NCI-H146 (cell line): ENCODE data around the gene ASPRV1.
"Not testable (repeated sequence)": the region's sequence is repeated elsewhere in the genome, so short reads cannot be mapped to it uniquely, and the experiment has no call there.

Experiments
- DNase-seq: peaks from one replicate; lab custom pipeline; 2025; lab: John Stamatoyannopoulos, UW

Gene ASPRV1

DNA sequence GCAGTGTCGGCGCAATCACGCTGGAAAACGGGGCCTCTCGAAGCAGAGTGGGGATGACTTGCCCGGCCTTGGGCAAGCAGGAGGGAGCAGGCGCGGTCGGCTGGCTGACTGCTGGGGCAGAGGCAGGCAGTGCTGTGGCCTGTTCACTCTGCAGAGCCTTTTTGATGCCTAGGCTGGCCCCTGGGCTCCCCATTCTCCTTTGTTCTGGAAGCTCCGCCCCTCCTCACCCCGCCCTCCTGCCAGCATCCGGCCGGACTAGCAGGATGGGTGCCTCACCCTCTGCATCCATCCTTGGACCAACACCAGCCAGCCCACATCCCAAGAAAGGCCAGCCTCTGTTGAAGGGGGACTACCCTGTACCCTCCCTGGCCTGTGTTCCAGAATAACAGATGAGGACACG is at the start of gene ASPRV1:
Gene ASPRV1, minus strand, starts transcription at position 136 of the 400 bp plus-strand sequence. CDS start 195 bp downstream, outside the sequence.
- DNase-seq, result no peak

DNA sequence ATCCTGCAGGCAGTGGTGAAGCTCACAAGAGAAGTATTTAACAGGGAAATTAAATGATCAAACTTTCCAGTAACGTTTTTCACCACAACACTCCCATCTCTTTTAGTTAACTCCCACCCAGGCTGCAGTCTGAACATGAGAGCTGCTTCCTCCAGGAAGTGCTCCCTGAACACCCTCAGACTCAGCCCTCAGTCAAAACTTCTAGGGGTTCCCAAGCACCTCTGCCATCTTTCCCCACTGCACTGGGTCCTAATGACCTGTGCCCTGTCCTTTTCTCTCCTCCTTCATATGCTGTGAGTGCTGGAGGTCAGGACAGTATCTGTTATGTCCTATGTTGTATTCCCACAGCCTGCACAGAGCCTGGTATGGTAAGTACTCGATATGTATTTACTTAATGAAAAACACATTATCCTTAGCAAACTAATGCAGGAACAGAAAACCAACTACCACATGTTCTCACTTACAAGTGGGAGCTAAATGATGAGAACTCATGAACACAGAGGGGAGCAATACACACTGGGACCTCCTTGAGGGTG is 49.2 kb upstream of the ASPRV1 start:
- no peak for DNase-seq

DNA sequence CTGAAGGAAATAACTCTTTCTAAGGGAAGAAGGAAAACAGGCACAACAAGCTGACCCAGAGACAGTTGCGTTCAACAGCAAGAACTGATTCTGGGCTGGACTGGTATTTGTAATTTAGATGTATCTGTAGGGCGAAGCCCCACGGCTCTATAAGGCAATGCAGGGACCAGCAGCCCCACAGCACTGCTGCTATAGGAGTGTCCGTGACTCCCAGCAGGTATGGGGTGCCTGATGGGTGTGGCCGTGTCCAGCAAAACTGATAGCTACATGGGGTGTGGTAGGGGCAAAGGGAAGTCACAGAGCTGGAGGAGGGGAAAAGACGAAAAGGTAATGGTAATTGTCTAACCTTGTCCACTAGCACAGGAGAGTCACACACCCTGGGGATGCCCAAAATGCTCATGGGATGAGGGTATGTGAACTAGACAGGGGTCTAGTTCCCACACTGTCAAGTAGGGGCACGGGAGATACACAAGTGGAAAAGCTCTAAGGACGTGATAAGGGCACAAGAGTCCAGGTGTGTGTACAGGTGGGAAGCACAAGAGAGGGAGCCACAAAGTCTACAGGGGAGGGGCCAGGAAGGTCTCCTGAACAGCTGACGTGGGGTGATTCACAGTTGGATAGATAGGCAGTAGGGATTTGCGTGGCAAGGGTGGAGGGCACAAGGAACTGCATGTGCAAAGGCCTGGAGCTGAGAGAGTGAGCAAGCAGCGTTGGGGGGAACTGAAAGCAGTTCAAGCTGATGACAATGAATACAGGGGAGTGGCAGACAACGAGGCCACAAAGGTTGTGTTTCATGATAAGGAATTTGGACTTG is 48.5 kb upstream of the ASPRV1 start:
- no peak for DNase-seq

DNA sequence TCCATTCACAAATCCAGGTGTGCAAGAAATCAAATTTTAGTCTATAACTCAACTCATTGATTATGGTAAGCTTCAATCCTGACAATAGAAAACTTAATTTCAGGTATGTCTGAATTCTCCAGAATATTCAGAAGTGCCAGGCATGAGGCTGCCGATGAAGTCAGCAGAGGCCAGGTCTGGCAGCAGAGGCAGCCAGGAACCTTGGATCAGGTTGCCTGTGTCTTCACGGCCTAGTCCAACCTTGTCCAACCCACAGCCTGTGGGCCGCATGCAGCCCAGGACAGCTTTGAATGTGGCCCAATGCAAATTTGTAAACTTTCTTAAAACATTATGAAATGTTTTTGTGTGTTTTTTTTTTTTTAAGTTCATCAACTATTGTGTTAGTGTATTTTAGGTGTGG is 46.9 kb upstream of the ASPRV1 start:
- no peak for DNase-seq

DNA sequence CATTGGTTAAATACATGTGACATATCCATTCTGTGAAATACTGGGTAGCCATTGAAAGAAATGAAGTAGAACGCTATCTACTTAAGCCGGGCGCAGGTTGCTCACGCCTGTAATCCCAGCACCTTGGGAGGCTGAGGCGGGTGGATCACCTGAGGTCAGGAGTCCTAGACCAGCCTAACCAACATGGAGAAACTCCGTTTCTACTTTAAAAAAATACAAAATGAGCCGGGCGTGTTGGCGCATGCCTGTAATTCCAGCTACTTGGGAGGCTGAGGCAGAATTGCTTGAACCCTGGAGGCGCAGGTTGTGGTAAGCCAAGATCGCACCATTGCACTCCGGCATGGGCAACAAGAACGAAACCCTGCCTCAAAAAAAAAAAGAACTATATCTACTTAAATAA is 45.7 kb upstream of the ASPRV1 start:
- DNase-seq, result no peak

DNA sequence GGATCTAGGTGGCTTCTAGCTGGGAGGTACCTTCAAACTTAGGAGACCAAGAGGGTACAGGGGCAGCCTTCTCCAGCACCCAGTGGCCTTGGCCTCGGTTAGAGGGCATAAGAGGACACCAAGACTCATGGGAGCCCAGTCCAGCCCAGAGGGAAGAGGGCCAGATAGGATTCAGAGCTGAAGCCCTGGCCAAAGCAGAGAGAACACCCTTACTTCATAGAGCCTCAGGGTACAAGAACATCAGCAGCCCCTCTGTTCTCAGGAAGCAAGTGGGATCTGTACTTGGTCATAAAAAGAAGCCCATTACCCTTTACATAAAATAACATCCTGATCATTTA is 45.0 kb upstream of the ASPRV1 start:
- DNase-seq, result no peak

DNA sequence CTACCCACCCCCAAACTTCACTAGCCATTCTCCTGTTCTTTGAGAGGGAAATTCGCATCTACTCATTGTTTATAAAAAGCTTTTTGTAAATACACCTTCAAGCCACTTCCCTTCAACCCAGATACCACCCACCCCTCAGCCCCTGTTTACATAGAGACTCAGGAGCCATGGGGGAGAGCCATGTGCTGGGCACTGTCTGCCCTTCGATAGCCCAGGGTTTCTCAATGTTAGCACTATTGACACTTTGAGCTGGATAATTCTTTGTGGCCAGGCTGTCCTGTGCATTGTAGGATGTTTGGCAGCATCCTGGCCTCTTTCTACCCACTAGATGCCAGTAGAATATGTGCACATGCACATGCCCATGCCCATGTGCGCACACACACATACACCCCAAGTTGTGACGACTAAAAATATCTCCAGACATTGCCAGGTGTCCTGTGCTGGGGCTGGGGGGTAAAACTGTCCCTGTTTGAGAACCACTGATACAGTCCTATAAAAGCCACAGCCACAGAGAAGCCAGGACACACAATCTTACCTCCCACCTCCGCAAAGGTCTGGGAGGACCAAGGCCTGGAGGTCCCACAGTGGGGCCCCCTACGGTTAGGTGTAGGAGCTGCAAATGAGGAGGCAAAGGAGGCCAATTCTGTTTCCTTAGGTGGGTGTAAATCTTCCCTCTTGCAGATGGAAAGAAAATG is 44.5 kb upstream of the ASPRV1 start:
- no peak for DNase-seq

DNA sequence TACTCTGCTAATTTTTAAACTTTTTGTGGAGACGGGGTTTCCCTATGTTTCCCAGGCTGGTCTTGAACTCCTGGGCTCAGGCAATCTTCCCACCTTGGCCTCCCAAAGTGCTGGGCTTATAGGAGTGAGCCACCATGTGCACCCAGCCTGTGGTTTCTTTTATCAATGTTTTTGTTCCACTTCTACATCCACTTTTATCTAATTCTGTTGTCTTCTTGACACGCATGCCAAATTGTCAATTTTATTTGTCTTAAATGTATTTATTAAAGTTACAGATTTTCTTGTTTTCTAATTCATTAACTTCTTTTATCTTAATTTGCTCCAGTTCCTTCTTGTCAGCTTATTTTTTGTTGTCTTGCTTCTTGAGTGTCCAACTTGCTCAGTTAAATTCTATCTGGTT is 43.8 kb upstream of the ASPRV1 start:
- DNase-seq, result no peak

DNA sequence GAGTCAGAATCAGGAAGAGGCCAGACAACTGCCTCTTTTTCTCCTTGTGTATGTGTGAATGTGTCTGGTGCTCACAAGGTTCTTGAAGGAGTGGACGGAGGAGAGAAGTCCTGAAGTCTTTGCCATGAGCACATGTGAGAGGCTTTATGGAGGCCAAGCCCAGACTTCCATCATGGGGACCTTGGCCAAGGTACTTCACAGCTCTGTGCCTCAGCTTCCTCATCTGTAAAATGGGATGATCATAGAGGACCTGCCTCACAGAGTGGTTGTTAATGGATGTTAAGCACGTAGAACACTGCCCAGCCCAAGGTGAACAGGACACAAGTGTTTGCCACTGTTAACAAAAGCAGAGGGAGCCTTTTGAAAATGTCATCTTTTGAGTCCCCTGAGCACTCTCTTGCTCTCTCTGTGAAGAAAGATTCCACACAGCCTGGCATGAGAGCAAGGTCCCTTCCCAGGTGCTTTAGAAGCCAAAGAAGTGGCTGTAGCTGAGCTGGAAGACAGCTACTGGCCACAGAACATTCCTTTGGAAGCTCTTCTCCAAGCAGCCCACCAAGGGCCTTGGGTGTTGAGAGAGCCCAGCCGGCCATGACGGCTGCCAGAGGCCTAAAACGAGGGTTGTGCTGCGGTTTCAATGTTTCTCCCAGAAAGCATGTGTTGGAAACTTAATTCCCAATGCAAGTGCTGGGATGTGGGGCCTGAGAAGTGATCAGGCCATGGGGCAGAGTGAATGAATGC is 41.8 kb upstream of the ASPRV1 start:
- DNase-seq, result no peak

DNA sequence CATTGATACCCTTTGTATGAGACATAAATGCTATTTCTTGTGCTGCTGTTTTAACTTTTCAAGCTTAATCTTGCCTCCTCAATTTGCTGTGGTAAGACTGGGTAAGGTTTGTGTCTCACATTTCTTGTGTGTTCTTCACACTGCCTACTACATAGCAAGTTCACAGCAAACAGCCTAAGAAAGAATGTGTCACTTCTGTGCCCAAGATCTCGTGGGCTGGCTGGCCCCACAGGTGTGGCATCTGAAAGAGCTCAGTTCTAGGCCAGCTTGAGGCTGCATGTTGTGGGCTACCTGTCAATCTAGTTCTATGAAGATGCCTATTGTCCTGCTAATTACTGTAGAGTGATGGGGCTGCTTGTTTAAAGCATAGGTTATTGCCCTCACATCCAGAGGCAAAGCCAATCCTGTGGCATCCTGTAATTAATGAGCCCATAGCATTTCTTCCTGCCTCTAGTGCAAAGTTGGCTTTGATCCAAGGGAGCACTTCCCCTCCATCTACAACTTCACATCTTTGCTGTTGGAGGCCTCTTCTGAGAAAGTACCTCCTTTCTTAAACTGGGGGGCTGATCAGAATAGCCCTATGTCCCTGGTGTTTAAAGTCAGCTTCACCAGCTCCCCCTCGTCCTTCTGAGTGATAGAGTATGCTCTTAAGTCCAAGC is 40.9 kb upstream of the ASPRV1 start:
- no peak for DNase-seq

DNA sequence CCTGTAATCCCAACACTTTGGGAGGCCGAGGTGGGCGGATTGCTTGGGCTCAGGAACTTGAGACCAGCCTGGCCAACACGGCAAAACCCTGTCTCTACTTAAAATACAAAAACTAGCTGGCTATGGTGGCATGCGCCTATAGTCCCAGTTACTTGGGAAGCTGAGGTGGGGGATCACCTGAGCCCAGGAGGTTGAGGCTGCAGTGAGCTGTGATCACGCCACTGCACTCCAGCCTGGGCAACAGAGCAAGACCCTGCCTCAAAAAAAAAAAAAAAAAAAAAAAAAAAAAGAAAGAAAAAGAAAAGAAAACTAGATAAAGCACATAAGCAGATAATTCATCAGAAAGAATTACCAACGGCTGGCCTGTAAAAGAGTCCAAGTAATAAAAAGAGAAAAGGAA is 39.1 kb upstream of the ASPRV1 start:
- DNase-seq, result not testable (repeated sequence)

DNA sequence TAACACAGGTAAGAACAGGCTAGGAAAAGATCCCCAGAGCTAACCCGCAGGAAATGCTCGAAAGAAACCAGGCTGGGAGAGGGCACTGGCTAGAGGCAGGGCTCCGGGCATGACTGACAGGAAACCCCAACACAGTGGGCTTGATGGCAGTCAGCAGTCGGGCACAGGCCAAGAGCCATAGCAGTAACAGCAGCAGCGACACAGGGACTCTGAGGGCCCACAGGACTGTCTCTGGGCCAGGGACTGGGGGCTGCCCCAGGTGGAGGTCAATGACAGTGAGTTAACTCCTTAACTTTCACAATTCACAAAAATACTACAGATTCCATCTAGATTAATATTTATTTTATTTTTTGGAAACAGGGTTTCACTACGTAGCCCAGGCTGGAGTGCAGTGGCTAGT is 37.3 kb upstream of the ASPRV1 start:
- DNase-seq, result no peak

DNA sequence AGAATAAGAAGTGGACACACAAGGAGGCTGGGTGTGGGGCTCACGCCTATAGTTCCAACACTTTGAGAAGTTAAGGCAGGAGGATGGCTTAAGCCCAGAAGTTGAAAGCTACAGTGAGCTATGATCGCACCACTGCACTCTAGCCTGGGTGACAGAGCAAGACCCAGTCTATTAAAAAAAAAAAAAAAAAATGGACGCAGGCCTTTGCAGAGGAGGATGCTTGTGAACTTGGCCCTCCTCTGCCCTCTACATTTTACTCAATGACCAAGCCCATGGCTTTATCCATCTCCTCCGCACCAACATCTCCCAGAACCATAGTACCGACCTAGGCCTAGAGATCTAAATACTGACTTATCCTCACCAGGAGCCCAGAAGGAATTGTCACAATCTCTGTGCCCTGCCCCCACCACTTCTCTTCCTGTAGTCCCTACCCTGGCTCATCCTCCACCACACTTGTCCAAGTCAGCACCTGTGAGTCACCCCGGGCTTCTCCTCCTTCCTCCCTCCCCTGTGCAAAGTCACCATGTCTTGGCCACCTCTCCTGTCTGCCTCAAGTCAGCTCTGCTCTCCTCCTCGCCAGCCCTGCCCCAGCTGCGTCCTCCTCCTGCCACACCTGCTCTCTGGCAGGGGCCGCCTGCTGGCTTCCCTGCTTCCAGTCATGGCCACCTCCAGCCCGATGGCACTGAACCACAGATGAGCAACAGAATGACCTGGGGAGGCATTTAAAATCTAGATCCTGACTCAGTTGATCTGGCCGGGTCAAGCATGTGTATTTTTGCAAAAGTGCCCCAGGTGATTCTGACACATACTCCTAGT is 35.8 kb upstream of the ASPRV1 start:
- DNase-seq, result no peak

DNA sequence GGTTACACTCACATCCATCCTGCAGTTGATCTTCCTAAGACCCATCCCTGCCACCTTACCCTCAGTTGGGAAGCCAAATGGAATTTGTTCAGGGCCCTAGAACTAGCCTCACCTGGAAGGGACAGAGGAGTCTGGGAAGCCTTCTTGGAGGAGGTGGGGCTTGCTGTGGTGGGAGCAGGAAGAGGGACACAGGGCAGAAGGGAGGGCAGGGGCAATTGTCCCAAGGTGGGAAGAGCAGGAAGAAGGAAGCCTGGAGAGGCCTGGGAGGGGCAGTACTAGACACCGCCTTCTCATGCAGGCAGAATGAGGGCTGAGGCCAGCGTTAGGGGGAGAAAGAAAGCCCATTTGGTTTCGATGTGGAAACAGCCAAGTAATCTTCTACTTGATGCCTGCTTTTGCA is 34.1 kb upstream of the ASPRV1 start:
- DNase-seq, result no peak

DNA sequence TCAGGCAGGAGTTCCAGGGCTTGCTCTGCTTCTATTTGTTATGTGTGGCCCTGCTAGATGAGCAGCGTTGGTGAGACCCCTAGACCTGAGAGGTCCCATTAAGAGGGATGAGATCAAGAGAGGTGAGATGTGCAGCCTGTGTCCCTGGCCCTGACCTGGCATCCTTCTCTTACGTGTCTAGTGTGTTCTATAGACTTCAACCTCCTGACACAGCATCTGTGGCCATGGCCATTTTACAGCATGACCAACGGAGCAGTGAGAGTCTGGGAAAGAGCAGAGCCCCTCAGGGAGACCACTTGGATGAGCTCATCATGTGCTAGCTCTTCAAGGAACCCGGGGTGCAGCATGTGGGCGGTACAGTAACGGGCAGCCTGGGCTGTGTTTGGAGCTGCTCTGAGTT is 32.7 kb upstream of the ASPRV1 start:
- no peak for DNase-seq

DNA sequence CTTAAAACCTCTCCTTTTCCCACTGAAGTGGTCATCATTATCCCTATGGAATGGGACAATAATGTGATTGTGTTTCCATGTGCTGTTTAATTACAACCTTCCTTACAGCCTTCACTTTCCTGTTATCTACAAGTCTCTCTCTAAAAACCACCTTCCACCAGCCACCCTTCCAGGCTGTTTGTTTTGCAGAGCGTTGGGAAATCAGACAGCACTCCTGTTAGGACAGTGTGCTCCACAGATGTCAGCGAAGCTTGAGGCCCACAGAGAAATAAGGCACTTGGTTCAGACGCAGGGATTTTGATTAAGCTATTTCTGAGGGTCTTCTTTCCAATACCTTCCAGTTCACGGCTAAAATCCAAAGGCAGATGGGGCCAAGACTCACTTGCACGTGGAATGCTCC is 32.3 kb upstream of the ASPRV1 start:
- DNase-seq, result no peak

DNA sequence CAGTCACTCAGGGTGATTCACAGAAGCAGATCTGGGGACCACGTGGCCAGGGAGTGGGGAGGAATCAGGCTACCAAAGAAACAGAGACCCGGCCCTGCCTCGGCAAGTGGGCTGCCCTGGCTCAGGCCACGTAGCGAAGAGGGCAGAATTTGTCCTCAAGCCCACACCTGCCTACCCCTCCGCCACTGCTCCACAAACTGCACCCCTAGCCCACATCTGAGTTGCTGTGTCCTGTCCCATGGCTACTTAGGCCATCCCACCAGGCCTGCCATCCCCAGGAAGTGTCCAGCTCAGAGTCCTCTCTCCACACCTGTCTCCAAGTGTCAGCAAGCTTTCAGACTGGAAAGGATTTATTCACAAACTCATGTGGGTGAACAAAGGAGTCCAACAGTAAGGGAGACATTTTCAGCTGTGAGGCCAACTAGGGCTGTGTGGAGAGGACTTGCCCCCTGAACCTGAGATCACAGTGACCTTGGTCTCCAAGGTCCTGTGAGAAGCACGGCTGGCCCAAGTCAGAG is 31.7 kb upstream of the ASPRV1 start:
- no peak for DNase-seq

DNA sequence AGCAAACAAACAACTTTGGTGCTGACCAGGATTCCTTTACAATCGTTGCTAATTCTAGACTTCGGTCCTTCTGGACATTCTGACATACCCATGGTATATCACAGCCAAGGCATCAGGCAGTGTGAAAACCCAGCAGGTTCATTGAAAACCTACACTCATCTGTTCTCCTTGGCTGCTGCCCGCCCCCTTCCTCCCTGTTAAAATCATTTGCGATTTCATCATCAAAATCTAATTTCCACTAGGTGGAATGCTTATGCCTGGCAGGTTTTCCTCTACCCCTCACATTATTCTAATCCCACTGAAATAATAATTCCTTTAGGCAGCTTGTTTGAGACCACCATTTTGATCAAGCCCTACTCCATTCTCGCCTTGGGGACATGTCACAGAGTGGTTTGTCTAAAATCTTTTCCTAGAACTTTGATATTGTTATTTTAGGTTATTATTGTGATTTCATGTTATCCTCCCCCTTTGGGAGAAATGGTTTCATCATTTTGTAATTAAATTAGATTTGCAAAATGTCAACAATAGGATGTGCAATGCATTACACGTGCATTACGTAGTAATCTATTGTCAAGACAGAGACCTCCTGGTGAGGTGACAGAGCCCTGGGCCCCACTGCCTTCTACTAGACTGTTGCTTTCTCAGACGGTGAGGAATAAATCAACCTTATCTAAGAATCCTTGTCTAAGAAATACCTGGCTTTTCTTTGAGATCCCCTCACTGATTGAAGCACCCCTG is 31.0 kb upstream of the ASPRV1 start:
- DNase-seq, result no peak

DNA sequence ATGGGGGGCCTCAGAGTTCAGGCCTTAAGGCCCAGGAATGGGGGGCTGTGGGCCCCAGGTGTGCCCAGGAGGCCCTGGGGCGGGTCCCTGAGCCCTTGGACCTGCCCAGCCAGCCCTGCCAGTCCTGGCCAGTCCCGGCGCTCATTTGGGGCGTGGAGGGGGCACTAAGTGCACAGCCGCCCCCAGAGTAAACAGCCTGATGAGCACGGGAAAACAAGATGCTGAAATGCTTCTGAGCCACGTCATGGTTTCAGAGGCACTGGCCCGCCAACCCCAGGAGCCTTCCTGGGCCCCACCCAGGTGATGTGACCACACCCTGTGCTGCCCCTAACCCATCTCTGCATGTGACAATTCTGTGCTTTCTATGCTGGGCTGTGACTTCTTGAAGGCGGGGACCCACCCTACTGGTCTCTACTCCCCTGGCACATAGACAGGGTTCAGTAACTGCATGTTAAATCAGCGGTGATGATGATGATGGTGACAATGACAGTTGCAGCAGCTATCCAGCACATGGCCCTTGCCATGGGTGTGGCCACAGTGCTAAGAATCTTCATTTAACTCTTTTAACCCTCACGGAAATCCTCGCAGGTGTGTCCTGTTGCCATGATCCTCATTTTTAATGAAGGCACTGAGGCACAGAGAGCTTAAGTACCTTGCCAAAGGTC is 28.1 kb upstream of the ASPRV1 start:
- no peak for DNase-seq

DNA sequence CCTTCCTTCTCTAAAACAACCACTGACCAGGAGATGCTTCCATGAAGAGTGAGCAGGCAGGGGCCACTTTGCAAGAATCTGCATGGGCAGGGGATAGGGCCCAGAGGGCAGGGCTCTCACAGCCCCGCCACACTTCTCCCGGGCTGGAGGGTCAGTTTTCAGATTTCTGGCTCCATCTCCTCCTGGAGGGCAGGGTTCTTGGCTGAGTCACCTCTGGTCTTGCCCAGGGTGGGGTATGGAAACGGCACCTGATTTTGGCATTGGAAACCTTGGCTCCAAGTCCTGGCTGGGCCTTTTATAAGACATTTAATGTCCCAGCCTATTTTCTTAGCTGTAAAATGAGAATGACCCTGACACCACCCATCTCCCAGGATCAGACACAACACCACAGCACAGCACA is 27.6 kb upstream of the ASPRV1 start:
- no peak for DNase-seq
